Right forelimb (tissue), 1 donor: Measurements from ENCODE around the gene ZFPM1.

Source experiments
- DNase-seq: peaks from one replicate; pipeline ENCODE4 v3.0.0-alpha.2; 2018

The ZFPM1 gene

DNA sequence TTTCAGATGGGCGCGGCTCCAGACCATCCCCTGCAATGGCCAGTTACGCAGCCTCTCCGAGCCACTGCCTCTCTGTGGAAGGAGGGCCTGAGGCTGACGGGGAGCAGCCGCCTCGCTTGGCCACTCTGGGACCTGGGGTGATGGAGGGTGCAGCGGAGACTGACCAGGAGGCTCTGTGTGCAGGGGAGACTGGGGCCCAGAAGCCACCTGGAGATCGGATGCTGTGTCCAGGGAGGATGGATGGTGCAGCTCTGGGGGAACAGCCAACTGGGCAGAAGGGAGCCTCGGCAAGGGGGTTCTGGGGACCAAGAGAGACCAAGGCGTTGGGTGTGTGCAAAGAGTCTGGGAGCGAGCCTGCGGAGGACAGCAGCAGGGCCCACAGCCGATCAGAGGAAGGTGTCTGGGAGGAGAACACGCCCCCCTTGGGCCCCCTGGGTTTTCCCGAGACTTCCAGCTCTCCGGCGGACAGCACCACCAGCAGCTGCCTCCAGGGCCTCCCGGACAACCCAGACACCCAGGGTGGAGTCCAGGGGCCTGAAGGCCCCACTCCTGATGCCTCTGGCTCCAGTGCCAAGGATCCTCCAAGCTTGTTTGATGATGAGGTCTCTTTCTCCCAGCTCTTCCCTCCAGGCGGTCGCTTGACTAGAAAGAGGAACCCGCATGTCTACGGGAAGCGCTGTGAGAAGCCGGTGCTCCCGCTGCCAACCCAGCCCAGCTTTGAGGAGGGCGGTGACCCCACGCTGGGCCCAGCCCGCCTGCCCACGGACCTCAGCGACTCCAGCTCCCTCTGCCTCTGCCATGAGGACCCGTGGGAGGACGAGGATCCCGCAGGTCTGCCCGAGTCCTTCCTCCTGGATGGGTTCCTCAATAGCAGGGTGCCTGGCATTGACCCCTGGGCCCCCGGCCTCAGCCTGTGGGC is 17.4 kb upstream of the ZFPM1 start:
- no peak for DNase-seq

GRCh38 chr16:88436796-88437195 is 16.3 kb upstream of the ZFPM1 start:
- DNase-seq, result no peak

GRCh38 chr16:88437367-88437964 is 15.6 kb upstream of the ZFPM1 start:
- peak; percentile 77 for DNase-seq

DNA sequence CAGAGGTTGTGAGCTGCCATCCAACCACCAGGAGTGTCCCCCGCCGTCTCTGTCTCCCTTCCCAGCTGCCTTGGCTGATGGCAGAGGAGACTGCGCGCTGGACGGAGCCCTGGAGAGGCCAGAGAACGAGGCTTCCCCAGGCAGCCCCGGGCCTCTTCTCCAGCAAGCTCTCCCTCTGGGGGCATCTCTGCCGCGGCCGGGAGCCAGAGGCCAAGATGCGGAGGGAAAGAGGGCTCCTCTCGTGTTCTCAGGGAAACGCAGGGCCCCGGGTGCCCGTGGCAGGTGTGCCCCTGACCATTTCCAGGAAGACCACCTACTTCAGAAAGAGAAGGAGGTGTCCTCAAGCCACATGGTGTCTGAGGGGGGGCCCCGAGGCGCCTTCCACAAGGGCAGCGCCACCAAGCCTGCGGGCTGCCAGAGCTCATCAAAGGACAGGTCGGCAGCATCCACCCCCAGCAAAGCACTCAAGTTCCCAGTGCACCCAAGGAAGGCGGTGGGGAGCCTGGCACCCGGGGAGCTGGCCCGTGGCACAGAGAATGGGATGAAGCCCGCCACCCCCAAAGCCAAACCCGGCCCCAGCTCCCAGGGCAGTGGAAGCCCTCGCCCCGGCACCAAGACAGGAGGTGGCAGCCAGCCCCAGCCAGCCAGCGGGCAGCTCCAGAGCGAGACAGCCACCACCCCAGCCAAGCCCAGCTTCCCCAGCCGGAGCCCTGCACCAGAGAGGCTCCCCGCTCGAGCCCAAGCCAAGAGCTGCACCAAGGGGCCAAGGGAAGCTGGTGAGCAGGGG is 14.8 kb upstream of the ZFPM1 start:
- DNase-seq, result no peak

- no peak for DNase-seq
Measured at GRCh38 chr16:88439016-88439415, 14.1 kb upstream of the ZFPM1 start.

DNA sequence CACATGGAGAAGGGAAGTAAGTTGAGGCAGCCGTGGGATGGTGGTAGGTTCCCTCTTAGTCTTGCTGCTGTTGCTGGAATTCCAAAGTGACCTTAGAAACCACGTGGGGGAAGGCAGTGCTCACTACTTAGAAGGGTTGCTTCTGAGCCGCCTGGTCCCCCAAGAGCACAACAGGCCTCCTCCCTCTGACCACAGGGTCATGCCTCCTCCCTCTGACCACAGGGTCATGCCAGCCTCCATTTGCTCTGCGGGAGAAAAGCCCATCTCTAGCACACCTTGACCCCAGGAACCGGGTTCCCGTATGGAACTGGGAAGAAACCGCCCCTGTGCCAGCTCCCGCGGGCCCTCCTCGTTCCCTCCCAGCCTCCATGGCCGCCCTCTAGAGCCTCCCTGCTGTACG is 13.4 kb upstream of the ZFPM1 start:
- no peak for DNase-seq

GRCh38 chr16:88440111-88440510 is 13.0 kb upstream of the ZFPM1 start:
- no peak for DNase-seq

GRCh38 chr16:88440686-88441405 is 12.2 kb upstream of the ZFPM1 start:
- DNase-seq, result no peak

- no peak for DNase-seq
Measured at GRCh38 chr16:88441460-88441859, 11.6 kb upstream of the ZFPM1 start.

GRCh38 chr16:88442383-88442726 is 10.7 kb upstream of the ZFPM1 start:
- no peak for DNase-seq

GRCh38 chr16:88442727-88443576 is 10.1 kb upstream of the ZFPM1 start:
- DNase-seq, result peak; percentile 88

DNA sequence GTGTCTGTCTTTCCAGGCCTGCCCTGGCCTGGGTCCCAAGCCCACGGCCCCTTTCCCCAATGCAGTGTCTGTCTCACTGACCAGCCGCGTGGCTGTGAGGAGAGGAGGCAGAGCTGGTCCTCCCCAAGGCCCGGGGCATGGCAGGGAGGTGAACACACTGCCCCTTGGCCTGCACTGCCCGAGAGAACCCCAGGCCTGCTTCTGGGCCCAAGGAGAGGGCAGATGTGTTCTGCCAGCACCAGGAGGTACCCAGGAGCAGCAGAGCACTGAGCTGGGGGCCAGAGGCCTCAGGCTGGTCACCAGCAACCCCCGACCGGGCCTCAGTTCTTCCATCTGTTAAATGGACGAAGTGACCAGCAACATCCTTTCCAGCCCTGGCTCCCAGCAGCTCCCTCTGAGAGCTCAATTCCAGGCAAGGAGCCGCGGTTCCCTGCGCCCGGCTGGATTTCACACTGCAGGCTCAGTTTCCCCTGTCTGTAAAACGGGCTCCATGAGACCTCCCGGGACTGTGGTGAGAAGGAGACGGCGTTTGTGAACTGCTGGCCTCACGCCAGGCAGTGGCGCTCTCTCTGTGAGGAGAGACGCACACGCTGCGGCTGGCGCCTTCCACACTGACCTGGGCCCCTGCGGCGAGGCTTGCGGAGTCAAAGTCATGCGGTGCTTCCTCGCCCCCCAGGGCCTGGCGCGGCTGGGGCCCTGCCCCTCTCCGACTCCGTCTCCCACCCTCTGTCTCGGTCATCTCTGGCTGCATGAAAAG is 8.1 kb upstream of the ZFPM1 start:
- no peak for DNase-seq

GRCh38 chr16:88445583-88445960 is 7.5 kb upstream of the ZFPM1 start:
- no peak for DNase-seq

- DNase-seq, result no peak
Measured at GRCh38 chr16:88446061-88446460, 7.0 kb upstream of the ZFPM1 start.

GRCh38 chr16:88446736-88447135 is 6.3 kb upstream of the ZFPM1 start:
- no peak for DNase-seq

- no peak for DNase-seq
Measured at GRCh38 chr16:88447881-88448280, 5.2 kb upstream of the ZFPM1 start.

DNA sequence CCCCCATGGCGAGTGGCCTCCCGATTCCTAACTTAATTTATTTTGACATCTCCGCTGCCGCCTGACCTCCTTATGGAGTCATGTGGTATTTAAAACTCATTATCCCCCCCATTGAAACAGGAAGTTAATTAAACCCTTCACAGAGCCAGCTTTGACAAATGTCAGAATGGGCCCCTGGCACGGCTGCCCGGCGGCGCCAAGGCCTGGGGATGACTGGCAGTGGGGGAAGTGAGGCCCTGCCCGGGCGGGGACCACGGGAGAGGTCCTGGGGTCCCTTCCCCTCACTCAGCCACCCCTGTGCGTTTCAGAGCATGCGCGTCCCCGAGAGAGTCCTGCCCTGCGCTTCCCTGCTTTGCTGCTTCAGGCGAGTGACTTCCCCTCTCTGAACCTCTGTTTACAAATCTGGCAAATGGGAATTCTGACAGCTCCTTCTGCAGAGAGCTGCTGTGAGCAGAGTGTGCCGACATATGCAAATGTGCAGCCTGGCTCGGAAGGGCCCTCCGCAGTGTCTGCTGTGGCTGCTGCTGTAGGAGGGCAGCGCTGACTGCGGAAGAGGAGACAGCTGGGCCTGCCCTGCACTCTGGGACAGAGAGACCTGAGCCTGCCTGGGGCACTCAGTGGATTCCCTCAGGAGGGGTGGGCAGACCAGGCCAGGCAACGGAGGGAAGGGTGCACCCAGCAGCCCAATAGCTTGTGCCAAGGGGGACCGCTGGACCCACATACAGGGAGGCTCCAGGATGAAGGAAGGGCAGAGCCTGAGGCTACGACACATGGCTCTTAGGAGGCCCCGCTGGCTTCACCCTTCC is 4.4 kb upstream of the ZFPM1 start:
- DNase-seq, result no peak

DNA sequence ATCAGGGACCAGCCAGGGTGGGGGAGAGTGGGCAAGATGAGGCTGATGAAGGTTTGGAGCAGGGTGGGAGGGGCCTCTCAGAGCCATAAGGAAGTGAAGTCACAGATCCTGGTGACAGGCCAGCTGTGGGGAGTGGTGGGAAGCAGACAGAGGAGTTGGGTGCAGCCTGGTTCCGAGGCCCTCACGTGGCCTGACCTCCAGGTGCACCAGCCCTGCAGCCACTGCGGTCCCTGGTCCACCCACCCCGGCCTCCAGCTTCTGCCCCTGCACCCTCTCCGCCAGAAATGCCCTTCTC is 3.9 kb upstream of the ZFPM1 start:
- no peak for DNase-seq

DNA sequence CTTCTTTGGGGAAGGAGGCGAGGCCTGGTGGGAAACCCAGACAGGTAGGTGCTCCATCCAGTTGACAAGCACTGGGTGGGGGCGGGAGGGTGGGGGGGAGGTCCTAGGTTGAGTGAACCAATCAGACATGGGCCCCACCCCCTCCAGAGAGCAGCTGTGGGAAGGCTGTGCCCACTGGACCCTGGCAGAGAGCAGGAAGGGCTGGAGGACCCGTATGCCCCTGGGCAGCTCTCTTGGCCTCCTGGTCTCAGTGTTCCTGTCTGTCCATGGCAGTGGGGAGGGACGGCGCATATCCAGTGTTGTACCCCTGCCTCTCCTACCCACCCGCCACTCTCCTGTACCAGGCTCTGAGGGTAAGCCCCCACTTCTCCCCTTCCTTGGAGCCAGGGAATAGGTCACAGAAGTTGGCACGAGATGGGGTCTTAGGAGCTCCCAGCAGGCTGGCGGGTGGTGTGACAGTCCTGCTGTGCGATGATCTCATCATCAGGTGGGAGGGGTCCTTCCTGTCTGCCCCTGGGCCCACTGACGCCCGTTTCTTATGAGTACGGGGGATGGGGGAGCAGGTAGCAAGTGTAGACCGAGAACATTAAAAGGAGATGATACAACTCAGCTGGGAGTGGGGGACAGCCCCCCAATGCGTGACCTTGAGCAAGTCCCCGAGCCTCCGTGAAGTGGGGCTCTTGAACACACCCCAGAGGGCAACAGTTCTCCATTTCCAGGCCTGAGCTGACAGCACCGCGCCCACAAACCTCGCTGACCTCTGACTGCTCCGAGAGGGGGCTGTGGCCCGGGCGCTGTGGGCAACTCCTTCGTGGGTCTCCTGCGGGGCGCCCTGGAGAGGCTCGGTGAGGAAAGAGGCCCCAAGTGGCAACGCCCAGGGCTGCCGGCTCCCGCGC is 1.2 kb upstream of the ZFPM1 start:
- no peak for DNase-seq
